ENCODE results near the gene LRMDA. TPM values are rescaled to one million over a fixed set of nuclear protein-coding genes. Genes with fewer than 3 reads are reported as not detected.

LRMDA gene
- total RNA-seq, 4 donors from 2014 or later, result 9.8 to 18.6 (median 15.8) TPM

DNA sequence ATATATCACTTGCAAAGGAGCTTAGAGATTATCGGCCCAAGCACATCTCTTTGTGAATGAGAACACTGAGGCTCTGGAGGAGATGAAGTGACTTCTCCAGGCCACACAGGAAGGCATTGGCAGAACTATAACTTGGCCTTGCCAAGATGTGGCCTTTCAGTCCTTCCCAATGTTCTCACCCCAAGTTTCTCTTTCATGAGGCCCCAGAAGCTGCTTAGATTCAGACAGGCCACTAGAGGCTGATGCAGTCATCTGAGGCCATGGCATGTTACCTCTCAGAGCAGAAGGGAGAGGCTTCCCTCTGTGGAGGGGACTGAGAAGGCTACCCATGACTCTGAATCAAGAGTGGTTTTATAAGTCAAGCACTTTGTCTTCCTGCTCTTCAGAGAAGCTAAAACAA lies 1003.7 kb downstream of the LRMDA start:
- TF ChIP-seq CTCF (IDR thresholded peaks at IDR 0.05) (peak in 1 of 5 experiments; percentile 12), POLR2A (IDR thresholded peaks at IDR 0.05) (no peak)
- Histone ChIP-seq H3K27me3 (no peaks in the 10 kb centered on the region), H3K27ac (no peak overlapping the region), H3K4me1 (peaks cover 0 to 52% (median 18%) of the 10 kb centered on the region in 4 donors), H3K4me3 (no peak overlapping the region), H3K9me3 (no peaks in the 10 kb centered on the region), H3K36me3 (no peaks in the 10 kb centered on the region)
- WGBS, 2 donors, result 82 to 83% methylated on average over 1 of the region's 1 CpG
- no peak for DNase-seq (ENCODE audit: low spot score in 2 of 2)

GRCh38 chr10:76436401-76436811 lies 1005.0 kb downstream of the LRMDA start:
- peaks cover 0 to 40% (median 12%) of the 10 kb centered on the region in 4 donors for H3K4me1 ChIP-seq
- TF ChIP-seq POLR2A (IDR thresholded peaks at IDR 0.05) (no peak), CTCF (IDR thresholded peaks at IDR 0.05) (no peak), EP300 (IDR thresholded peaks at IDR 0.05) (no peak)
- H3K36me3 ChIP-seq, result no peaks in the 10 kb centered on the region
- no peaks in the 10 kb centered on the region for H3K27me3 ChIP-seq
- H3K4me3 ChIP-seq, result no peak overlapping the region
- 58 to 61% methylated on average over 5 of the region's 5 CpGs for WGBS, 2 donors
- no peak overlapping the region for H3K27ac ChIP-seq
- DNase-seq (ENCODE audit: low spot score in 2 of 2), result no peak
- no peaks in the 10 kb centered on the region for H3K9me3 ChIP-seq

DNA sequence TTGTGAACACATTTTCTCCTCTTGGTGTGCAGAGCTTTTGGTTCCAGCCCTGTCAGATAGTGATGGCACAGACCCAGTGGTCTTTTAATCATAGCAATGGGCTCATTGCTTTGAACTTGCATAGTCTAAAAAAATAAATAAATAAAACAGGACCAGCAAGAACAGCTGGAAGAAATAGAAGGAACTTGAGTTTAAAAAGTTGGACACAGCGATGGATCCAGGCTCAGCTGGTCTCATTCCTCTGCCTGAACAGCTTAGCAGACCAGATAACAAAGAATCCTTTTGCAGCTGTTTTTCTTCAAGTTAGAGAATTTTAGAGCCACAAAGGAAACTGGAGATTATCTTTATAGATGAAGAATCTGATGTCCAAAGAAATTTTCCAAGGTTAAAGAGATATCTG lies 1005.6 kb downstream of the LRMDA start:
- DNase-seq (ENCODE audit: low spot score in 2 of 2), result no peak
- Histone ChIP-seq H3K27me3 (no peaks in the 10 kb centered on the region), H3K4me1 (peaks cover 0 to 34% (median 8%) of the 10 kb centered on the region in 4 donors), H3K9me3 (no peaks in the 10 kb centered on the region), H3K27ac (no peak overlapping the region), H3K4me3 (no peak overlapping the region), H3K36me3 (no peaks in the 10 kb centered on the region)
- TF ChIP-seq POLR2A (IDR thresholded peaks at IDR 0.05) (no peak), CTCF (IDR thresholded peaks at IDR 0.05) (no peak), EP300 (IDR thresholded peaks at IDR 0.05) (no peak)
- WGBS, 2 donors, result 64 to 73% methylated on average over 1 of the region's 1 CpG

- DNase-seq (ENCODE audit: low spot score in 2 of 2), result no peak
- no peaks in the 10 kb centered on the region for H3K36me3 ChIP-seq
- no peak for TF ChIP-seq EP300 (IDR thresholded peaks at IDR 0.05)
- no peak for TF ChIP-seq CTCF (IDR thresholded peaks at IDR 0.05)
- TF ChIP-seq POLR2A (IDR thresholded peaks at IDR 0.05), result no peak
- H3K9me3 ChIP-seq, result no peaks in the 10 kb centered on the region
- no peaks in the 10 kb centered on the region for H3K27me3 ChIP-seq
- no peak overlapping the region for H3K27ac ChIP-seq
- peaks cover 0 to 33% (median 9%) of the 10 kb centered on the region in 4 donors for H3K4me1 ChIP-seq
- WGBS, 2 donors, result 66 to 77% methylated on average over 5 of the region's 5 CpGs
- H3K4me3 ChIP-seq, result no peak overlapping the region
Measured at GRCh38 chr10:76440426-76440825, 1009.0 kb downstream of the LRMDA start.

DNA sequence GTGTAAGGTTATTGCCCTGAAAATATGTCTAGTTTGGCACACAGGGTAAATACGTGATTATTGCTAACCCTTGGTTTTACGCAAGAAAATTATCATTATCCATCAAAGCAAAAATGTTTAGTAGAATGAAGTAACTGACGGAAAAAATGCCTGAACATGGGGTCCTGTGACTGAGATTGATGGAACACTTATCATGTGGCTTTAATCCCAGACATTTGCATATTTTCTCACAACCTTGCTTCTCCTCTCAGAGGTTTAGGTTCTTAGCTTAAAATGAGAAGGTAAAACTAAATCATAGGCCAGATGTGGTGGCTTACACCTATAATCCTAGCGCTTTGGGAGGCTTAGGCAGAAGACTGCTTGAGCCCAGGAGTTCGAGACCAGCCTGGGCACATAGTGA lies 1010.7 kb downstream of the LRMDA start:
- peaks cover 0 to 20% (median 6%) of the 10 kb centered on the region in 4 donors for H3K4me1 ChIP-seq
- no peak overlapping the region for H3K4me3 ChIP-seq
- TF ChIP-seq CTCF (IDR thresholded peaks at IDR 0.05) (no peak), EP300 (IDR thresholded peaks at IDR 0.05) (no peak), POLR2A (IDR thresholded peaks at IDR 0.05) (no peak)
- DNase-seq (ENCODE audit: low spot score in 2 of 2), result no peak
- H3K27me3 ChIP-seq, result no peaks in the 10 kb centered on the region
- no peak overlapping the region for H3K27ac ChIP-seq
- H3K9me3 ChIP-seq, result no peaks in the 10 kb centered on the region
- no peaks in the 10 kb centered on the region for H3K36me3 ChIP-seq
- WGBS, 2 donors, result 97% methylated on average over 5 of the region's 5 CpGs

Measured in tibial nerve (tissue), 4 donors.